ENCODE measurements around the gene STH. TPM values are rescaled to one million over a fixed set of nuclear protein-coding genes. Genes with fewer than 3 reads are reported as not detected.
A peak's percentile ranks its signal among the peaks of the same experiment; 100 is the strongest.

The STH gene
- total RNA-seq, 1 donor from 2014 or later, result not detected

DNA sequence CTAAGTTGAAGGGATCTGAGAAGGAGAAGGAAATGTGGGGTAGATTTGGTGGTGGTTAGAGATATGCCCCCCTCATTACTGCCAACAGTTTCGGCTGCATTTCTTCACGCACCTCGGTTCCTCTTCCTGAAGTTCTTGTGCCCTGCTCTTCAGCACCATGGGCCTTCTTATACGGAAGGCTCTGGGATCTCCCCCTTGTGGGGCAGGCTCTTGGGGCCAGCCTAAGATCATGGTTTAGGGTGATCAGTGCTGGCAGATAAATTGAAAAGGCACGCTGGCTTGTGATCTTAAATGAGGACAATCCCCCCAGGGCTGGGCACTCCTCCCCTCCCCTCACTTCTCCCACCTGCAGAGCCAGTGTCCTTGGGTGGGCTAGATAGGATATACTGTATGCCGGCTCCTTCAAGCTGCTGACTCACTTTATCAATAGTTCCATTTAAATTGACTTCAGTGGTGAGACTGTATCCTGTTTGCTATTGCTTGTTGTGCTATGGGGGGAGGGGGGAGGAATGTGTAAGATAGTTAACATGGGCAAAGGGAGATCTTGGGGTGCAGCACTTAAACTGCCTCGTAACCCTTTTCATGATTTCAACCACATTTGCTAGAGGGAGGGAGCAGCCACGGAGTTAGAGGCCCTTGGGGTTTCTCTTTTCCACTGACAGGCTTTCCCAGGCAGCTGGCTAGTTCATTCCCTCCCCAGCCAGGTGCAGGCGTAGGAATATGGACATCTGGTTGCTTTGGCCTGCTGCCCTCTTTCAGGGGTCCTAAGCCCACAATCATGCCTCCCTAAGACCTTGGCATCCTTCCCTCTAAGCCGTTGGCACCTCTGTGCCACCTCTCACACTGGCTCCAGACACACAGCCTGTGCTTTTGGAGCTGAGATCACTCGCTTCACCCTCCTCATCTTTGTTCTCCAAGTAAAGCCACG is 28.3 kb downstream of the STH start:
- no peak for DNase-seq (ENCODE audit: low spot score)

DNA sequence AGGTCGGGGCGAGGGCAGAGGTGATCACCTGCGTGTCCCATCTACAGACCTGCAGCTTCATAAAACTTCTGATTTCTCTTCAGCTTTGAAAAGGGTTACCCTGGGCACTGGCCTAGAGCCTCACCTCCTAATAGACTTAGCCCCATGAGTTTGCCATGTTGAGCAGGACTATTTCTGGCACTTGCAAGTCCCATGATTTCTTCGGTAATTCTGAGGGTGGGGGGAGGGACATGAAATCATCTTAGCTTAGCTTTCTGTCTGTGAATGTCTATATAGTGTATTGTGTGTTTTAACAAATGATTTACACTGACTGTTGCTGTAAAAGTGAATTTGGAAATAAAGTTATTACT is 28.9 kb downstream of the STH start:
- DNase-seq (ENCODE audit: low spot score), result no peak

DNA sequence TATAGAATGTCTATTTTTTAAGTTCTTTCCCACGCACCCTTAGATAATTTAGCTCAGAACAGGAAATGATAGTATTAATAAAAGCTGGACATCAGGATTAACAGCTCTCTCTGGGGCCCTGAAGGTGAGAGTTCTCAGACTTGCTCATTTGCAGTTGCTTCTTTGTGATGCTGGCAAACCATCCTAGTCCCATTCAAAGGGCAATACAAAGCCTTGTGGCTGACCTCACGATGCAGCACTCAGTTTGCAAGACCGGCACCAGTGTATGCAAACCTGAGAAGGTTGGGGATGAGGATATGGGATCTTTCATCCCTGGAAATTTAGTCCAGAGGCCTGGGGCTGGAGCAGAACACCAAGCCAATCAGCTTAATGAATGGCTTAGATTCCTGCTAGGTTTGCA is 29.3 kb downstream of the STH start:
- no peak for DNase-seq (ENCODE audit: low spot score)

DNA sequence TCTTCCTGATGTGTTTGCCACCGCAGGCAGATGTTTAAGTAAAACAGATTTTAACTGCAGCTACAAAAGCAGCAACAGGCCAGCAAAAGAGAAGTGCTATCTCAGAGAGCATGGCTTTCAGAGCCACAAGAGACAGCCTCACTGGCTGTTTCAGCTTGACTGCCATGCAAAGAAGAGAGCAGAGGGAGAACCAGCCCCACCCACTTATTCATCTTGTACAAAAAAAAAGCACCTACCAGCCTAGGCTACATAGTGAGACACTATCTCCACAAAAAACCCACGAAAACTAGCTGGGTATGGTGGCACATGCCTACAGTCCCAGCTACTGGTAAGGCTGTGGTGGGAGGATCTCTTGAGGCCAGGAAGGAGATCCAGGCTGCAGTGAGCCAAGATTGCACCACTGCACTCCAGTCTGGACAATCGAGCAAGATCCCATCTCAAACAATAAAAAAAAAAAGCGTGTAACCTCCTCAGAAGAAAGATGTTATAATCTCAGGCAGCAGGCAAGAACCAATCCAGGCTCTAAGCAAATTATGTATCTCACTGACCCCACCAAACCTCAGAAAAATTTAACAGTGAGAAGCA is 30.0 kb downstream of the STH start:
- DNase-seq (ENCODE audit: low spot score), result no peak

DNA sequence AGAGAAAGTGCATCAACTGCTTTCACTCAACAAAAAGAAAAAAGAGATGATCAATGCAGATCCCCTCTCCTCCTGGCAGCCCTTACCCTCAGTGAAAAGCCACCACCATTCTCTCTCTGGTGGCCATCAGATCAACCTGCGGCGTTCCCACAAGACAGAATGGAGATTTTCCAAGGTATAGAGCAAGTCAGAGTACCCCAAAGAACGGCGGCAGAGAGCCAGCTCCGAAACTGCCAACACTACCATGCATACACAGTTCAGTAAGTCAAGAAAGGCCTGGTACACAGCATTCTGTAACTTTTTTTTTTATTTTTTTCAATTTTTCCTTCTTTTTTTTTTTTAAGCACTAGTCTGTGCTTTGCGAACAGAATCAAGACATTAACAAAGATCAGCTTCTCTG is 30.6 kb downstream of the STH start:
- DNase-seq (ENCODE audit: low spot score), result no peak

DNA sequence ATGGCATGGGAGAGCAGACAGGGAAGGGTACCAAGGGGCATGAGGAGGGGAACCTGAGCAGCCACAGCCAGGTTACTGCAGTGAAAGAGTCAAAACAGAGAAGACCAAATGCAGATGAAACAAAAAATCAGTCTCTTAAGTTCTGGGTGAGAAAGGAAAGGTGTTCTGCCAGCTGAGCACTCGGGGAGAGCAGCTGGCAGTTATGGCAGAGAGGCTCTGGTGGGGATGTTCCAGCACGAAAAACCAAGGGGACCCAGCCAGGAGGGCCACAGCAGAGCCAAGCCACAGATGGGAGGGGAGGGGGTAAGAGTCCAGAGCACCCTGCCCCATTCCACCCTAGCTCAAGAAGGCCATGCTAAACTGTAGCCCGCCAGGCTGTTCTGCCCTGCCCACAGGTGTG is 31.7 kb downstream of the STH start:
- DNase-seq (ENCODE audit: low spot score), result no peak

DNA sequence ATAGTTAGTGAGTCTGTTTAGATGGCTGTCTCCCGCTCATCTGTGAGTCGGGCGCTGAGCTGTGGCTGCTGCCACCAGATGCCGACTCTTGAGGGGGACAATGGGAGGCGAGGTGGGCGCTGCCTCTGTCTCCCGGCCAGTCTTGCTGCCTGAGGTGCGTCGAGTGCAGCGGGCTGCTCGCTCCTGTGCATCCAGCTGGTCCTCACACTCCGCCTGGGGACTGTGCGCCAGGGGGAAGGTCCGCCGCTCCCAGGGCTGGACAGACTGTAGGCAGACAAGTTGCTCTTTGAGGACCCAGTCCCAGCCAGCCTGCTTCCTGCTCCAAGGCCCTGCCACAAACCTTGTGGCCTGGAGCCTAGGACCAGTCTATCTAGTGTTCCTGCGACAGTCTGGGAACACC is 32.4 kb downstream of the STH start:
- DNase-seq (ENCODE audit: low spot score), result no peak

DNA sequence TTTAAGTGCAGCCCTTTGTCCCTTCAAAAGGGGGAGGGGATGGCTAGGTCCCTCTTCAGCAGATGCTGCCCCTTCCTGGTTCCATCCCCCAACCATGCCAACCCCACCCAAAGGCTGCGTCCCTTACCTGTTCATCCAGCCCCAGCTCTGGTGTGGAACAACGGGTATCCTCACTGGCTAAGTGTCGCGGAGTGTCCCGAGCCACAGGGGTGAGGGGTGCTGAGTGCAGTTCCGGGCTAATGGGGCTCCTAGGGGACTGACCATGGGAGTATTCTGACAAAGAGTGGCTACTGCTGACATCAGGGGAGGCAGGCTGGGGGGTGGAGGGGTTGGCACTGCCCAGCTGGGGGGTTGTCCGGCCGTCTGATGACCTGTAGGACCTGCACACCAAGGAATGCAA is 32.9 kb downstream of the STH start:
- DNase-seq (ENCODE audit: low spot score), result no peak

DNA sequence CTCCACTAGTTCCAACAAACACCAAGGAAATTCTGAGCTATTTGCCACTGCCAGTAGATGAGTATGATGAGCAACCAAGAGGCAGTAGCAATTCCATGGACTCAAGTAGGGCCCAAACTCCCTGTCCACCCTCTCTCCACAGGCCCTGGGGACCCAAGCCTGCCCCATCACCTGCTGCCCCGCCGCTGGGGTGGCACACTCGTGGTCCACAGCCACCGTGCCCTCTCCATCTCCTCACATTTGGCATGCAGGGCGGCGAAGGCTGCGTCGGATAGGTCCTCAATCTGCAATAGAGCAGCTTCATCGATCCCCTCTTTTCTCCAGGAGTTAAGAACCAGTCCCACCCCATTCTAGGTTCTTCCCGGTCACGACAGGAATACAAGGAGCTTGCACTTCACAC is 33.9 kb downstream of the STH start:
- DNase-seq (ENCODE audit: low spot score), result no peak

DNA sequence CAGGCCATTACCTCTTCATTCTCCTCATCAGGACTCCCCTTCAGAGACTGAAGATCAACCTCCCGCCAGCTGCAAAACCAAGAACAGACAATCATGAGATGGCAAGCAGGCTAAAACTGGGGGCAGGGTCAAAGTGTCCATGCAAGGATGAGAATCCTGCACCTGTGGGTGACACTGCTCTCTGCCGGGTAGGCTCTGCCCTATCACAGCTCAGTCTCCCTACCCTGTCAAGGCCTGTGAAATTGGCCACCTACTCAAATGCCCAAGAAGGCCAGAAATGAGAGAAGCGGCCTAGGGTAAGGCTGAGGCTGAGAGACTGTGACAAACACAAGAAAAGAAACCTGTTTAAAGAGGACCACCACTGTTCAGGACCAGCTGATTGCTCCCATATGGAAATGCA is 34.3 kb downstream of the STH start:
- DNase-seq (ENCODE audit: low spot score), result no peak

DNA sequence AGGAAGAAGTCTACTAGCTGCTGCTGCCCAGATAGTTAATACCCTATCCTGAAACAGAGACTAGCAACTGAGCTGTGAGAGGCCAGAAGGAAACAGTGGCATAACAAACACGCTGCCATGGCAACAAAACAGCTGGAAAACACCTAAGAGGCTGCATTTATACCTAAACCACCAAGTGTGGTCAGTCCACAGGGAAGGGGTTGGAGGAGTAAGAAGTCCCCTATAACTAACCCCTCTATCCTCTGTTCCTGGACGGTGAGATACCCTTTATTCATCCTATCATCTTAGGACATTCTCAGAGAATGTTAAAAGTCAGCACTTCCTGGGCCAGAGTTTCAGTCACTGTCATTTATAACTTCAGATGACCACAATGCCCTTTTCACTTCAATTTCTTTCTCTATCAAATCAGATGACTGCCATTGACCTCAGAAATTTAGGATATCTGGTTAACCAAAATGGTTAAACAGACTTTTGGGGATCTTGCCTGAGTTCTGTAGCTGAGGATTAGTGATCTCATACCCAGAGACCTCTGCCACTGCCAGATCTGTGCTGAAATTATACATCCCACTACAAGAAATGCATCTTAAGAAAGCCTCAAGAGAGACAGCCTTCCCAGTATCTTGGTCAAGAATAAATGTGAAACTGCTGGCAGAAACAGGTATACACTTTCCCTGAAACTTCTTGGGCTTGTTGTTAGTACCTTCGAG is 36.2 kb downstream of the STH start:
- DNase-seq (ENCODE audit: low spot score), result no peak

DNA sequence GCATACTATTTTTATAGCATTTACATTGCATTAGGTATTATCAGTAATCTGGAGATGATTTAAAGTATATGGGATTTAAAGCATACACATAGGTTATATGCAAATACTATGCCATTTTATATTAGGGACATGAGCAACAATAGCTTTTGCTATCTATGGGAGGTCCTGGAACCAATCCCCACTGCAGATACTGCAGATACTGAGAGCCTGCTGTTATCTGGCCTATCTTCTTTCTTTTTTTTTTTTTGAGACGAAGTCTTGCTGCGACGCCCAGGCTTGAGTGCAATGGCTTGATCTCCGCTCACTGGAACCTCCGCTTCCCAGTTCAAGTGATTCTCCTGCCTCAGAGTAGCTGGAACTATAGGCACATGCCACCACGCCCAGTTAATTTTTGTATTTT is 37.4 kb downstream of the STH start:
- DNase-seq (ENCODE audit: low spot score), result no peak

DNA sequence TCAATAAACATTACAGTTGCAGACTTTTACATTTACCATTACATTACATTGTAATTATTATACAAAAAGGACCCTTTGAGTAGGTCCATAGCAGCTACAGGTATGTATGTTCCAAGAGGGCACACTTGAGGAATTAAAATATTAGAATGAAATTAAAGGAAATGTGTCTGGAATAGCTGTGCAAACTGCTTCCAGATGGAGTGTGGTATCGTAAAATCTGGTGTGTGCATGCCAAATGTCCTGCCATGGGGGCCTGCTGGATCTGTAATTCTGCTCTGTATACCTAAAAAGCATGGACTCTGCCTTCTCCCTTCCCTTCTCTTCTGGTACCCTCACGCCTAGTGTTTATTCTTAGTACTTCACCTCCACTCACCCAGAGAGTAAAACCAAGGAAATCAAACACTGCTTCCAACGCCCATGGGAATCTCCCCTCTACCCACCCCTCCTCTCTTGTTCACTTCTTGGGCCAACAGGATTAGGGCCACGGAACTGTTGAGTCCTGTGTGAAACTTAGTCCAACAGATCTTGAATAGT is 38.7 kb downstream of the STH start:
- no peak for DNase-seq (ENCODE audit: low spot score)

DNA sequence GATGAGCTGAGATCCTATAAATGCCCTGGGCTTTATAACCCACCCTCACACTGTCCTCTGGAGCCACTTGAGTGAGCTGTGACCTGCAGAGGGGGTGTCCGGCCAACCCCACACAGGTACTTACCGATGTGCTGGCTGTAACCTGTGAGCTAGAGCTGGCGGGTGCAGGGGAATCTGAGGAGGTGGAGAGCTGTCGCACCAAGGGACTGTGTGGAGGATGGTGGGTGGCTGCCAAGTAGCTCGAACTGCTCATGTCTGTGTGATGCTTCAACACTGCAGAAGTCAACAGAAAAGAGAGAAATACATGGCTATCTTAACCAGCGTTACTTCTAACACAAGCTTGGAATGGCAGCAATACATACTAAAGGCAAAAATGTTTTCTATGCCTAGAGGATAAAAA is 39.4 kb downstream of the STH start:
- no peak for DNase-seq (ENCODE audit: low spot score)

DNA sequence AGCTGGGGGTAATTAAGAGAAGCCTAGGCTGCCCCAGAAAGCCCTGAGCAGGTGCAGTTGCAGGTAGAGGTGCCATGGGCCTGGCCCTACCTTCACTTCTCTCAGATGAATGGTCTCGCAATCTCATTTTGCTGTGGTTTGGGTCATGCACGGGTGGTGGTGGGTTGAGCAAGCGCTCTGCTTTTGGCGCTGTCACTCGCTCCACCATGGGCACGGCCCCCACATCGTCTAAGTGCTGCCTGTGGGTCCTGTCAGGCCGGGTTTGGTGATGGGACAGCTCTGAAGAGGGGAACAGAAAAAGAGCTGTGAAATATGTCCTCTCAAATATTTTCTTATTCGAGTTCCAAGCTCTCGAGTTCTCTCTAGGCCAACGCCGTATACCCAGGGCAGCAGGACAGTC is 39.9 kb downstream of the STH start:
- DNase-seq (ENCODE audit: low spot score), result no peak

DNA sequence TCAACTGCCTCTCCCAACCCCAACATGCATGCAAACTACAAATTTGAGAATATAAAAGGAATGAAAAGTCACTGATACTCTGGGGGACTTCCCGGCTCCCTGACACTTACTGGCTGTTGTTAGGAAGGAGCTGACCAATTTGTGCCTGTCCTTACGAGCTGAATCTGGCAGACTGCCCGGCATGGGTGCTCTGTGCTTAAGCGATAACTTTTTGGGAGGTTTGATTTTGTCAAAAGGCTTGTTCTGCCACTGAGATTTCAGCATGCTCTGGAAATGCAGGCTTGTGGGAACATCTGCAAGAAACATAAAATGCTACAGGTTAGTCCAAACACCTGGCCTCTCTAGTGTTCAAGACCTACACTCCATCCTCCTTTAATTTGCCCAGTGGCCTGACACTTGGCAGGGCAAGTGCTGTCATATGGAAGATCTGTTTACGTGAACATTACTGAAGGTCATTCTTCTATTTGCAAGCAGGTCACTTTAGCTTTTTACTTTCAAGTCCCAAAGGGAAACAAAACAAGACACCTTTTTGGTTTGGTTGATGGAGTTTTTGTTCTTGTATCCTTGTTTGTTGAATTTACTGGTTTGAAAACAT is 40.6 kb downstream of the STH start:
- no peak for DNase-seq (ENCODE audit: low spot score)

DNA sequence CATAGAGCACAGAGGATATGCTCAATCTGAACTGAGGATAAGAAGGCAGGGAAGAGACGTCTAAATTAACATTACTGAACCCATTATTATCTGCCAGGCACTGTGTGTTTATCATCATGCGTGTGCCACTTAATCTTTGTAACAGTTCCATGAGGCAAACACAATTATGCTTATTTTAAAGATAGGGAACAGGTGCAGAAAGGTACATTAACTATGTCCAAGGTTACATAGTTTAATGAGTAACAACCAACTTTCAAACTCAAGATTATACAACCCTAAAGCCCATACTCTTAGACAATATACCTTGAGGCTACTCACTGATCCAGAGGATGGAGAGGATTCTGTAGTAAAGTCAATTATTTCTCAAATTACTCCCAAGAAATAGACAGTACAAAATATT is 43.2 kb downstream of the STH start:
- DNase-seq (ENCODE audit: low spot score), result no peak

DNA sequence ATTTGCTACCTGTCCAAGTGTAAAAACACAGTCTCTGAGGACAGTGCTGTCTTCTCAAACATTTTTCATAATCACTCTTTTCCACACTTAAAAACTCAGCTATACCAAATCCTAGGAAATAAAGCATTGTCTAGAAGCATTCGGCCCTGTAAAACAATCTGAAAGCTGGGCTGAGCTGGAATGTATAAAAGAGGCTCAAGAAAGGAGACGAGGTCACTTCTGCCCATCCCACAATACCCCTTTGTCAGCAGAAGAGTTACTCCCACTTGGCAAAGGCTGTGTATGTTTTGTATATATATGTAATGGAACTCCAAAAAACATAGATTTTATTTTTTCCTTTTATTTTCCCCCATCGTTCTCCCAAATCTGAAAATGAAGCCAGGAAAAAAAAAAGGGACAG is 43.9 kb downstream of the STH start:
- DNase-seq (ENCODE audit: low spot score), result no peak

DNA sequence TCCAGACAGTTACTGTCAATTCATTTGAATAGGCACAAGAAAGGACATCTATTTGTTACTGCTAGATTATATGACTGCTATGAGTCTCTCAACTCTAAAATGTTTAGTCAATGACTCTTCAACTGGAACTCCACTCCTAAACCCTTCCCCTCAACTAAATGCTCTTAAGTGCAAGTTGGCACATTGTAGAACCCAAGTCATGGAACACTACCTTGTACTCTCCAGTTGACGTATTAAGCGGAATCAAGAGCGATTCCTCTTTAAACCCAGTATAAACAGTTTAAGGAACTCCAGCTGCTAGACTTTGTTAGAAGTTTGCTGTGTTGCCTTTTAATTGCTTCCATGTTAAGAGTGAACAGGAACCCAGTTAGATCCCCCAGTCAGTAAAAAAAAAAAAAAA is 44.6 kb downstream of the STH start:
- no peak for DNase-seq (ENCODE audit: low spot score)

DNA sequence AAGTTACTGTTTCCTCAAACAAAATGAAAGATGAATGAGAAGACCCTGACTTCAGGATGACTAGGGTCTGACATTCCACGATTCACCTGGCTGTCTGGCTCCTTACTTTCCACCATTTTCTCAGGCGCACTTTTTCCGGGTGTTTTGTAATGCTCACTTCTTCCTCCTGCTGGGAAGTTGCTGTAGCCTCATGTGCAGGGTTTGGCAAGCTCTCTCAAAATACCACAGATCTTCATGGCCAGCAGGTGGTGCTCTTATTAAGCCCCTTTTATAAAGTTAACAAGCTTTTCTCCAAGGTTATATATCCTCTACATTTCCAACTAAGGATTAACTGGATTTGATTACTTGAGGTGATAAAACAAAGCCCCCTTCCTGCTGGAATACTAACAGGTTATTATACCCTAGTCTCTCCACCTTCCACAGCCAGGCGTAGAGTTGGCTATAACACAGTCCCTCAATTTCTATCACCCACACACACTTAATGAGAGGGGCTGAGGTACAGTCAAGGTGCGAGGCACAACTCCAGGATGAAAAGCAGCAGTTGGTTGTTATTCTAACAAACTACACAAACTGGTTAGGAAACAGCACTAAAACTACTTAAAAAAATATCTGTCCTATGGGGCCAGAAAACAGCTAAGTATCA is 45.4 kb downstream of the STH start:
- peak; percentile 85 for DNase-seq (ENCODE audit: low spot score)

DNA sequence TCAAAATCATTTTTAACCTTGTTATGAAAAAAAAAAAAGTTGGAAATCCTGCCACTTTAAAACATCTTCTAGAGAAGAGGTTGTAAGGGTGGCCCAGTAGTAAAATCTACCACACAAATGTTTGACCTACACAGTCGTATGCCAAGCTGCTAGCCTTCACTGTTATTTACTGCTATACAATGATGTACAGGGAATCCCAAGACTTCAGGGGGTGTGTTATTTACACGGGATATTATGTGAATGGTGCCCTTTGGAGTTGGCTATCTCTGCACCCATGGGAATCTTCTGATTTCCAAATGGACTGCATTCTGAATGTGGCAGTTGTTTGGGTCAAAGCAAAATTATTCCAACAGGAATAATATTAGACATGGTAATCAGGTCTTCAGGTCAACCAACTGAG is 45.9 kb downstream of the STH start:
- no peak for DNase-seq (ENCODE audit: low spot score)

DNA sequence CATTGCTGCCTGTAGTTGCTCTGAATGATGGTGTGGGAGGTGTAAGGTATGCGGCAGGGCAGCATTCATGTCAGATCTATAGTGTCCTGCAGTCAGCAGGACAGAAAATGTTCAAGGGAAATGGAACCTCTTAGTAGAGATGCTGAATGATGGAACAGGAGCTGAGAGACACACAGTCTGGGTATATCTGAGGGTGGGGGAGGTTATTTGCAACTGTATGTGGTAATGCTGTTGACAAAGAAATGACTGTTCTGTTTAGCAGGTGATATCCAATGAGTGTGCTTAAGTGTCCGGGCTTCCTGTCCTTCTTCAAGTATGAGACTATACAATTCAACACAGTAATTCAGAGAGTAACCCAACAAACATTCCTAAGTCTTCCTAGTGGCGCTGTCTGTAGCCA is 46.6 kb downstream of the STH start:
- DNase-seq (ENCODE audit: low spot score), result no peak
